SU-DHL-6 (cell line): ENCODE data around the gene ERF.
"Not testable (repeated sequence)": the region's sequence is repeated elsewhere in the genome, so short reads cannot be mapped to it uniquely, and the experiment has no call there.

ENCODE experiments used
- H2AFZ ChIP-seq: fragments of 200-600 bp; sonication (generic); 2 replicates; pipeline ENCODE4 v1.6.1; 2014; ENCODE audit warnings: low read depth, mild to moderate bottlenecking, moderate library complexity, mixed read lengths, antibody characterized with exemption, low read length; ENCODE audit not compliant: severe bottlenecking
- H3F3A ChIP-seq: fragments of 200-600 bp; shearing (Covaris generic); 2 replicates; pipeline ENCODE4 v1.6.0; 2016; ENCODE audit warnings: antibody characterized with exemption, mild to moderate bottlenecking; ENCODE audit not compliant: insufficient read depth
- H3K27ac ChIP-seq: fragments of 200-600 bp; sonication (generic); 2 replicates; pipeline ENCODE4 v1.5.1; 2016; ENCODE audit warnings: low read depth, mild to moderate bottlenecking, low read length, moderate library complexity, mixed read lengths
- H3K27me3 ChIP-seq: fragments of 200-600 bp; sonication (generic), shearing (Covaris generic); 2 replicates; pipeline ENCODE4 v1.6.0; 2014; ENCODE audit warnings: mild to moderate bottlenecking, low read length
- H3K36me3 ChIP-seq: fragments of 200-600 bp; sonication (generic); 2 replicates; pipeline ENCODE4 v1.6.1; 2014; ENCODE audit warnings: mild to moderate bottlenecking, low read length, mixed read lengths
- H3K4me2 ChIP-seq: fragments of 300-600, 200-600 bp; shearing (Covaris generic), sonication (generic); 2 replicates; pipeline ENCODE4 v1.6.0; 2014; ENCODE audit warnings: low read length, low read depth, mild to moderate bottlenecking; ENCODE audit not compliant: poor library complexity, severe bottlenecking
- H3K4me3 ChIP-seq: fragments of 200-600 bp; sonication (generic); 2 replicates; pipeline ENCODE4 v1.5.1; 2014; ENCODE audit warnings: antibody characterized with exemption, low read length, mild to moderate bottlenecking, mixed read lengths; ENCODE audit not compliant: insufficient read depth, poor library complexity, severe bottlenecking
- H3K79me2 ChIP-seq: fragments of 200-600 bp; sonication (generic); 2 replicates; pipeline ENCODE4 v1.6.1; 2014; ENCODE audit warnings: mild to moderate bottlenecking, low read length, moderate library complexity; ENCODE audit not compliant: insufficient read depth
- H3K9ac ChIP-seq: fragments of 200-600 bp; sonication (generic); 2 replicates; pipeline ENCODE4 v1.7.0; 2014; ENCODE audit warnings: mild to moderate bottlenecking, low read length
- H3K9me2 ChIP-seq: fragments of 200-600 bp; sonication (generic); replicated peaks from 2 replicates; pipeline ENCODE4 v1.6.1; 2014; ENCODE audit warnings: low read length; ENCODE audit not compliant: insufficient read depth
- H3K9me3 ChIP-seq: fragments of 200-600 bp; sonication (generic); 2 replicates; pipeline ENCODE4 v1.6.1; 2014; ENCODE audit warnings: low read length, mixed read lengths; ENCODE audit not compliant: insufficient read depth
- H4K20me1 ChIP-seq: fragments of 200-600 bp; sonication (generic); 2 replicates; pipeline ENCODE4 v1.6.1; 2014; ENCODE audit warnings: low read depth, mild to moderate bottlenecking, antibody characterized with exemption, low read length, moderate library complexity, mixed read lengths
- CTCF ChIP-seq: fragments of 200-600 bp; sonication (generic); IDR thresholded peaks from one replicate; pipeline ENCODE4 v1.5.1; 2017; ENCODE audit warnings: antibody characterized with exemption, mild to moderate bottlenecking, low read length, moderate library complexity; ENCODE audit not compliant: insufficient read depth, poor library complexity, severe bottlenecking
- EZH2phosphoT487 ChIP-seq: fragments of 200-600 bp; sonication (generic), shearing (Covaris generic); conservative IDR thresholded peaks from 2 replicates; pipeline ENCODE4 v1.6.1; 2018; ENCODE audit warnings: mild to moderate bottlenecking, antibody characterized with exemption, low read length, moderate library complexity, mixed read lengths

ERF gene

GRCh38 chr19:42268142-42268703 lies 13.3 kb upstream of the ERF start:
- no peaks in the 10 kb centered on the region for H4K20me1 ChIP-seq
- H3K36me3 ChIP-seq = no peaks in the 10 kb centered on the region
- peak overlapping the region; percentile 61 for H3K9ac ChIP-seq
- peak overlapping the region; percentile 80 for H3K27ac ChIP-seq
- H3K27me3 ChIP-seq = no peaks in the 10 kb centered on the region
- no peaks in the 10 kb centered on the region for H3K9me2 ChIP-seq
- TF ChIP-seq CTCF = no peak
- TF ChIP-seq EZH2phosphoT487 = no peak
- H3F3A ChIP-seq = no peaks in the 10 kb centered on the region
- no peaks in the 10 kb centered on the region for H3K9me3 ChIP-seq
- peak overlapping the region; percentile 91 for H2AFZ ChIP-seq
- H3K4me2 ChIP-seq = peak overlapping the region; percentile 90
- peak overlapping the region; percentile 67 for H3K4me3 ChIP-seq
- peaks cover 11% of the 10 kb centered on the region; the same call in 1 of the 2 replicates for H3K79me2 ChIP-seq

DNA sequence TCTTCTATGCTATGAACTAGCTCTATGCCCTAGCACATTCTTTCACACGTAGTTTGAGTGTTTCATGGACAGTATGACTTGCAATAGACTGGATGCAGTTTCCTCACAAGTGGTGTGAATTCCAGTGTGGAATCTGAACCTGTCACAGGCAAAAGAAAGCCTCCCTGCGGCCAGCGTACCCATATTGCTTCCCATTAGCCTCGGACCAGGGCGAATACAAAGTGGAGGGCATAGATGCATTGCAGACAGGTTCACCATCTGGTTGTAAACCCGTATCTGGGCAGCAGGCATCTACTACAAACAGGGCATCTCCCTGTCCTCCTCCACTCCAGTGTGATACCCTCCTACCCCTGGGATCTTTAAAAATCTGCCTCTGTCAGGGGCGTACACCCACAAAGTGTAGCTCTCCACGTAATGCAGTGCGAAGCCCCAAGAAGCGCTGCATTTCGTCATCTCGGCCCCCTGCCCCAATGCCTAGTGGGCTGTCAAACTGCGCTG lies 12.8 kb upstream of the ERF start:
- H3K79me2 ChIP-seq = peaks cover 11% of the 10 kb centered on the region; the same call in 1 of the 2 replicates
- no peaks in the 10 kb centered on the region for H3K9me2 ChIP-seq
- peak overlapping the region; percentile 35 for H3K27ac ChIP-seq
- no peaks in the 10 kb centered on the region for H3K27me3 ChIP-seq
- no peaks in the 10 kb centered on the region for H3K36me3 ChIP-seq
- peak overlapping the region; percentile 91 for H2AFZ ChIP-seq
- H3K4me2 ChIP-seq = peak overlapping the region; percentile 90
- H4K20me1 ChIP-seq = no peaks in the 10 kb centered on the region
- TF ChIP-seq EZH2phosphoT487 = no peak
- no peak for TF ChIP-seq CTCF
- no peaks in the 10 kb centered on the region for H3F3A ChIP-seq
- peak overlapping the region; percentile 61 for H3K9ac ChIP-seq
- peak overlapping the region; percentile 67 for H3K4me3 ChIP-seq
- no peaks in the 10 kb centered on the region for H3K9me3 ChIP-seq

DNA sequence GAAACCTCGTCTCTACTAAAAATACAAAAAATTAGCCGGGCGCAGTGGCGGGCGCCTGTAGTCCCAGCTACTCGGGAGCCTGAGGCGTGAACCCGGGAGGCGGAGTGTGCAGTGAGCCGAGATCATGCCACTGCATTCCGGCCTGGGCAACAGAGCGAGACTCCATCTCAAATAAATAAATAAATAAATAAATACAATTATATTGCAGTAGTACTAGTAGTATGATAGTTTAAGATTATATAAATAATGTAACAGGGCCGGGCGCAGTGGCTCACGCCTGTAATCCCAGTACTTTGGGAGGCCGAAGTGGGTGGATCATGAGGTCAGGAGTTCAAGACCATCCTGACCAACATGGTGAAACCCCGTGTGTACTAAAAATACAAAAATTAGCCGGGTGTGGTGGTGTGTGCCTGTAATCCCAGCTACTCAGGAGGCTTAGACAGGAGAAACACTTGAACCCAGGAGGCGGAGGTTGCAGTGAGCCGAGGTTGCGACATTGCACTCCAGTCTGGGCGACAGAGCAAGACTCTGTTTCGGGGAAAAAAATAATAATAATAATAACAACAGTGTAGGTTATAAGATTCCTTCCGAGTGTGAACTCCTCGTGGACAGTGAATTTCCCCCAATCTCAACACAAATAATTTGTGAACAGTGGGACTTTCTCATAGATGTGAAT lies 12.1 kb upstream of the ERF start:
- H3K36me3 ChIP-seq, H3K27ac ChIP-seq, H4K20me1 ChIP-seq, H2AFZ ChIP-seq, H3K9me2 ChIP-seq, H3F3A ChIP-seq, H3K4me3 ChIP-seq, H3K9me3 ChIP-seq, H3K27me3 ChIP-seq: not testable (repeated sequence)
- peak overlapping the region; percentile 90 for H3K4me2 ChIP-seq
- peaks cover 11% of the 10 kb centered on the region; the same call in 1 of the 2 replicates for H3K79me2 ChIP-seq
- H3K9ac ChIP-seq = peak overlapping the region; percentile 61; the same call in 1 of the 2 replicates

DNA sequence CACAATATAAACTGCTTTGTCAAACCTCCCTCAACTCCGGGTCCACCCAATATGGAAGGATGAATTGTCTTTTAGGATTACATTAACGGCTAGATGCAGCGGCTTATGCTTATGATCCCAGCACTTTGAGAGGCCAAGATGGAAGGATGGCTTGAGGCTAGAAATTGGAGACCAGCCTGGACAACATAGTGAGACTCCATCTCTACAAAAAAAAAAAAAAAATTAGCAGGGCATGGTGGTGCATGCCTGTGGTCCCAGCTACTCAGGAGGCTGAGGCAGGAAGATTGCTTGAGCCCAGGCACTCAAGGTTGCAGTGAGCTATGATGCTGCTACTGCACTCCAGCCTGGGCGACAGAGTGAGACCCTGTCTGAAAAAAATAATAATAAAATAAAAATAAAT lies 11.2 kb upstream of the ERF start:
- not testable (repeated sequence) for H3K9ac ChIP-seq, H4K20me1 ChIP-seq, H2AFZ ChIP-seq, H3F3A ChIP-seq, H3K27ac ChIP-seq, H3K36me3 ChIP-seq, H3K9me3 ChIP-seq, H3K4me3 ChIP-seq, H3K9me2 ChIP-seq, H3K4me2 ChIP-seq, H3K27me3 ChIP-seq
- H3K79me2 ChIP-seq = peaks cover 11% of the 10 kb centered on the region; the same call in 1 of the 2 replicates
